GM13977 (cell line): ENCODE data around the gene NRDE2.

Experiments
- DNase-seq: peaks from one replicate; pipeline ENCODE4 v3.0.0; 2012; ENCODE audit warnings: low spot score
- CTCF ChIP-seq: IDR thresholded peaks from 2 replicates; pipeline ENCODE4 v1.5.1; 2012; ENCODE audit warnings: mild to moderate bottlenecking, control low read depth; ENCODE audit not compliant: insufficient read depth; ENCODE audit errors: extremely low read depth, missing control alignments
- in situ Hi-C: fragments of 300-500 bp; cut with MboI; formaldehyde crosslinking; loops from one replicate; pipeline ENCODE4 v1.12.0; 2022; ENCODE audit warnings: low sequenced_read_pairs, low pct_unique_long_range_greater_than_20kb, mixed read lengths, inconsistent platforms; ENCODE audit not compliant: unreplicated experiment

NRDE2 gene

GRCh38 chr14:90281756-90282155 lies 50.0 kb downstream of the NRDE2 start:
- no peak for DNase-seq
- in situ Hi-C loops: no loop called here
- TF ChIP-seq CTCF: no peak

- in situ Hi-C loops: no loop called here
- DNase-seq: no peak
Measured at GRCh38 chr14:90281261-90281660, 50.5 kb downstream of the NRDE2 start.

DNA sequence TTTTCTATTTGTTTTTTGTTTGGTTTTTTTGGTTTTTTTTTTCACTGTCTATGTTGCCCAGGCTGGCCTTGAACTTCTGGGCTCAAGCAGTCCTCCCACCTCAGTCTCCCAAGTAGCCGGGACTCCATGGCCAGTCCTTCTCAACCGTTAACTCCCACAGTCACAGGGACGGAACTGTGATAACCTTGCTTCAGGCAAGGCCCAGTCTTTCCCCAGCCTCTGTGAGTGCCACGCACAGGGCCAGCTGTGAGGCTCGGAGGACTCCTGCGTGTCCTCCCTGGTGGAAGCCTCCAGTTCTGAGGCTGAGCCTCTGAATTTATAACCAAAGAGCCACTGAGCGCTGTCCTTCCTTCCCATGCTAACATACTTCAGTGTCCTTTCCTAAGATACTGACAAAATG lies 51.6 kb downstream of the NRDE2 start:
- in situ Hi-C loops: no loop called here
- no peak for DNase-seq
- TF ChIP-seq CTCF: no peak

More at GRCh38 chr14:90281261-90281660, 50.5 kb downstream of the NRDE2 start:
- TF ChIP-seq CTCF: no peak

- DNase-seq: no peak
- in situ Hi-C loops: no loop called here
- TF ChIP-seq CTCF: no peak
Measured at GRCh38 chr14:90278199-90279175, 53.3 kb downstream of the NRDE2 start.

DNA sequence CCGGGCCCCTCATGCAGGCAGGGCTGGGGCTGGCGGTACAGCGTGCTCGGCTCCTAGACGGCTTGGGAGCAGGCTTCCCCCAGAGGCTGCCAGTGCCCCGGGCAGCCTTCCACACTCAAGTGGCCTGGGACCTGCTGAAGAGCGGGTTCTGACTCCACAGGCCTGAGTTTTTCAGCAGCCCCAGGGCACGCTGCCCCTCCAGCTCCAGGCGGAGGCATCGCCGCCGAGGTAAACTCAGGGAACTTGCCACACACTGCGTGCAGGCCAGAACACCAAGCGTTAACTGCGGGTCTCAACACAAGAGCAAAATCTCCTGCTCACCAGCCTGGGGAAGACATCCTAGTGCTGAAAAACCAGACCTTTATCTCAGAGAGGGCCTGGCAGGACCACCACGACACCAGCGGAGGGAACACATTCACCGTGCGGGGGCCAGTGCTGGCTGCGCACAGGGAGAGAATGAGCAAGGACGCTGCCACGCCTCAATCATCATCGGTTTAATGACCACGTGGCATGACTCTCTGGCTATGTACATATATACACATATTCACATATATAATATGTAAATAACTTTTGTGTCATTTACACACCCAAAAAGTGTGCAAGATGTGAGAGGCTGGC lies 54.1 kb downstream of the NRDE2 start:
- in situ Hi-C loops: no loop called here
- no peak for DNase-seq
- TF ChIP-seq CTCF: no peak

GRCh38 chr14:90276646-90277367 lies 54.9 kb downstream of the NRDE2 start:
- no peak for TF ChIP-seq CTCF
- in situ Hi-C loops: no loop called here
- no peak for DNase-seq
